Activated CD4-positive, alpha-beta T cell treated with anti-CD3 and anti-CD28 coated beads for 4 hours (primary cell): ENCODE results near the gene SOX6.
"Not testable (repeated sequence)": the region's sequence is repeated elsewhere in the genome, so short reads cannot be mapped to it uniquely, and the experiment has no call there.

Experiments used
- DNase-seq, 2 donors: peaks; one replicate each; pipeline ENCODE4 v3.0.0-alpha.2; 2020

SOX6 gene

GRCh38 chr11:16087886-16088285, 268.5 kb downstream of the SOX6 start:
- no peak for DNase-seq

GRCh38 chr11:16086229-16086819, 270.0 kb downstream of the SOX6 start:
- DNase-seq, result no peak

- DNase-seq, result no peak
These were observed 274.0 kb downstream of the SOX6 start for GRCh38 chr11:16082095-16083055.

- DNase-seq, result no peak
These were observed 274.8 kb downstream of the SOX6 start for GRCh38 chr11:16081382-16082094.

- DNase-seq, result no peak
These were observed 275.5 kb downstream of the SOX6 start for GRCh38 chr11:16080688-16081381.

- DNase-seq, result no peak
These were observed 277.4 kb downstream of the SOX6 start for GRCh38 chr11:16078936-16079335.

GRCh38 chr11:16070573-16070972, 285.8 kb downstream of the SOX6 start:
- no peak for DNase-seq

GRCh38 chr11:16067268-16067667, 289.1 kb downstream of the SOX6 start:
- not testable (repeated sequence) for DNase-seq

GRCh38 chr11:16059332-16059731, 297.0 kb downstream of the SOX6 start:
- no peak for DNase-seq

GRCh38 chr11:16058671-16059070, 297.7 kb downstream of the SOX6 start:
- no peak for DNase-seq

GRCh38 chr11:16052750-16053149, 303.6 kb downstream of the SOX6 start:
- DNase-seq, result no peak

- DNase-seq, result no peak
These were observed 306.7 kb downstream of the SOX6 start for GRCh38 chr11:16049611-16050010.

- DNase-seq, result no peak
These were observed 309.3 kb downstream of the SOX6 start for GRCh38 chr11:16047073-16047472.

GRCh38 chr11:16043617-16044016, 312.7 kb downstream of the SOX6 start:
- no peak for DNase-seq

GRCh38 chr11:16041207-16041606, 315.1 kb downstream of the SOX6 start:
- DNase-seq, result no peak

GRCh38 chr11:16040151-16040550, 316.2 kb downstream of the SOX6 start:
- DNase-seq, result no peak

- no peak for DNase-seq
These were observed 319.2 kb downstream of the SOX6 start for GRCh38 chr11:16037179-16037578.

GRCh38 chr11:16036218-16036617, 320.1 kb downstream of the SOX6 start:
- no peak for DNase-seq

GRCh38 chr11:16034074-16034473, 322.3 kb downstream of the SOX6 start:
- no peak for DNase-seq

GRCh38 chr11:16032974-16033373, 323.4 kb downstream of the SOX6 start:
- no peak for DNase-seq

GRCh38 chr11:16031210-16031609, 325.1 kb downstream of the SOX6 start:
- no peak for DNase-seq

- no peak for DNase-seq
These were observed 325.7 kb downstream of the SOX6 start for GRCh38 chr11:16030664-16031063.

- not testable (repeated sequence) for DNase-seq
These were observed 327.2 kb downstream of the SOX6 start for GRCh38 chr11:16029151-16029550.
